Mesenchymal stem cell (in vitro differentiated cells and primary cell): ENCODE data around the gene OR6C2.
"Not testable (repeated sequence)": the region's sequence is repeated elsewhere in the genome, so short reads cannot be mapped to it uniquely, and the experiment has no call there.

Source experiments
- DNase-seq: peaks from one replicate; pipeline ENCODE4 v3.0.0-alpha.2; 2013
- H2AFZ ChIP-seq: one replicate; pipeline ENCODE4 v1.6.1; 2013; ENCODE audit warnings: low read depth, mild to moderate bottlenecking, control low read depth, inconsistent platforms, low read length, moderate library complexity
- H2AK5ac ChIP-seq: 2 replicates; pipeline ENCODE4 v1.6.1; 2013; ENCODE audit warnings: low read length, moderate library complexity, mild to moderate bottlenecking, inconsistent platforms; ENCODE audit not compliant: severe bottlenecking
- H2BK120ac ChIP-seq: one replicate; pipeline ENCODE4 v1.6.1; 2013; ENCODE audit warnings: low read depth, mild to moderate bottlenecking, inconsistent platforms, low read length, moderate library complexity
- H2BK12ac ChIP-seq, 2 experiments: one replicate each; pipeline ENCODE4 v1.6.1; 2013; ENCODE audit warnings: inconsistent platforms in 2 of 2, low read length in 2 of 2, mild to moderate bottlenecking in 2 of 2, moderate library complexity in 2 of 2, control low read depth in 1 of 2
- H2BK15ac ChIP-seq: one replicate; pipeline ENCODE4 v1.6.1; 2013; ENCODE audit warnings: mild to moderate bottlenecking, low read depth, inconsistent platforms; ENCODE audit not compliant: poor library complexity, severe bottlenecking
- H2BK5ac ChIP-seq: 2 replicates; pipeline ENCODE4 v1.6.1; 2013; ENCODE audit warnings: low read depth, mild to moderate bottlenecking, low read length, control low read depth, inconsistent platforms; ENCODE audit not compliant: poor library complexity, severe bottlenecking
- H3K14ac ChIP-seq, 2 experiments: one replicate each; pipeline ENCODE4 v1.6.1; 2013; ENCODE audit warnings: inconsistent platforms in 2 of 2, low read length in 2 of 2, control low read depth in 1 of 2, mild to moderate bottlenecking in 1 of 2, moderate library complexity in 1 of 2
- H3K18ac ChIP-seq, 2 experiments: one replicate each; pipeline ENCODE4 v1.6.1; 2013; ENCODE audit warnings: inconsistent platforms in 2 of 2, low read length in 2 of 2, control low read depth in 1 of 2, low read depth in 1 of 2, mild to moderate bottlenecking in 1 of 2
- H3K23ac ChIP-seq, 2 experiments: one replicate each; pipeline ENCODE4 v1.6.1; 2013; ENCODE audit warnings: inconsistent platforms in 2 of 2, low read length in 2 of 2, mild to moderate bottlenecking in 2 of 2, moderate library complexity in 2 of 2, control low read depth in 1 of 2
- H3K27ac ChIP-seq: 2 replicates; pipeline ENCODE4 v1.5.1; 2013; ENCODE audit warnings: mild to moderate bottlenecking, moderate library complexity, low read length, control low read depth, inconsistent platforms; ENCODE audit not compliant: poor library complexity, severe bottlenecking
- H3K27me3 ChIP-seq, 2 experiments: 2 replicates each; pipeline versions ENCODE4 v1.6.1 to v1.7.0; 2013; ENCODE audit warnings: low read length in 2 of 2, mild to moderate bottlenecking in 2 of 2, moderate library complexity in 2 of 2, control low read depth in 1 of 2, inconsistent platforms in 1 of 2; ENCODE audit not compliant: control insufficient read depth in 1 of 2, insufficient read depth in 1 of 2
- H3K36me3 ChIP-seq, 2 experiments: 2 replicates each; pipeline versions ENCODE4 v1.6.1 to v1.7.0; 2013; ENCODE audit warnings: low read length in 2 of 2, control low read depth in 1 of 2, inconsistent platforms in 1 of 2, low read depth in 1 of 2, mild to moderate bottlenecking in 1 of 2; ENCODE audit not compliant: insufficient read depth in 2 of 2, control insufficient read depth in 1 of 2
- H3K4ac ChIP-seq, 2 experiments: one replicate each; pipeline ENCODE4 v1.6.1; 2013; ENCODE audit warnings: inconsistent platforms in 2 of 2, low read length in 2 of 2, mild to moderate bottlenecking in 2 of 2, moderate library complexity in 2 of 2, control low read depth in 1 of 2, low read depth in 1 of 2
- H3K4me1 ChIP-seq: 2 replicates; pipeline ENCODE4 v1.6.1; 2013; ENCODE audit warnings: low read depth, low read length, control low read depth; ENCODE audit not compliant: control insufficient read depth, insufficient read depth
- H3K4me2 ChIP-seq: 2 replicates; pipeline ENCODE4 v1.6.1; 2013; ENCODE audit warnings: low read length, mild to moderate bottlenecking, inconsistent platforms; ENCODE audit not compliant: poor library complexity, severe bottlenecking
- H3K4me3 ChIP-seq, 2 experiments: 2 replicates each; pipeline versions ENCODE4 v1.5.1 to v1.7.0; 2013; ENCODE audit warnings: low read length in 2 of 2, mild to moderate bottlenecking in 2 of 2, control low read depth in 1 of 2, low read depth in 1 of 2; ENCODE audit not compliant: insufficient read depth in 1 of 2
- H3K79me1 ChIP-seq: replicated peaks from 2 replicates; pipeline ENCODE4 v1.6.1; 2013; ENCODE audit warnings: mild to moderate bottlenecking, control low read depth, low read length, inconsistent platforms; ENCODE audit not compliant: poor library complexity, severe bottlenecking
- H3K9ac ChIP-seq: 2 replicates; pipeline ENCODE4 v1.7.0; 2013; ENCODE audit warnings: mild to moderate bottlenecking, low read length, moderate library complexity
- H3K9me3 ChIP-seq: 2 replicates; pipeline ENCODE4 v1.7.0; 2013; ENCODE audit warnings: mild to moderate bottlenecking, low read length; ENCODE audit not compliant: control insufficient read depth
- H4K8ac ChIP-seq: one replicate; pipeline ENCODE4 v1.6.1; 2013; ENCODE audit warnings: inconsistent platforms, mild to moderate bottlenecking, low read length, moderate library complexity
- H4K91ac ChIP-seq: one replicate; pipeline ENCODE4 v1.6.1; 2013; ENCODE audit warnings: mild to moderate bottlenecking, low read length, inconsistent platforms
- WGBS: methylation state at CpG from one replicate; pipeline ENCODE4 v1.1.7; 2013; ENCODE audit warnings: mixed read lengths; 5-methylcytosine and 5-hydroxymethylcytosine counted together

OR6C2 gene

GRCh38 chr12:55448825-55449224 is 4.9 kb downstream of the OR6C2 start:
- H3K9ac ChIP-seq, result no peak overlapping the region

GRCh38 chr12:55464926-55465325 is 21.1 kb downstream of the OR6C2 start:
- H2BK120ac ChIP-seq, H3K14ac ChIP-seq, H2AFZ ChIP-seq, H3K4me1 ChIP-seq, H3K4ac ChIP-seq, H3K23ac ChIP-seq, H3K79me1 ChIP-seq, H4K8ac ChIP-seq, H3K9ac ChIP-seq, H3K27ac ChIP-seq, DNase-seq, H3K27me3 ChIP-seq, H2AK5ac ChIP-seq, H3K36me3 ChIP-seq, H2BK12ac ChIP-seq, H3K18ac ChIP-seq, H2BK15ac ChIP-seq, H3K4me2 ChIP-seq, H2BK5ac ChIP-seq, H3K4me3 ChIP-seq, H4K91ac ChIP-seq, H3K9me3 ChIP-seq: not testable (repeated sequence)
- 86% methylated on average over 1 of the region's 1 CpG for WGBS

More at GRCh38 chr12:55448825-55449224, 4.9 kb downstream of the OR6C2 start:
- no peak overlapping the region for H2AK5ac ChIP-seq
- no peak overlapping the region for H2BK15ac ChIP-seq
- no peak overlapping the region for H2BK5ac ChIP-seq
- no peaks in the 10 kb centered on the region for H3K27me3 ChIP-seq
- no peak overlapping the region for H3K27ac ChIP-seq
- H2BK120ac ChIP-seq, result no peak overlapping the region
- H3K36me3 ChIP-seq, result no peaks in the 10 kb centered on the region
- H4K8ac ChIP-seq, result no peak overlapping the region
- no peak overlapping the region for H4K91ac ChIP-seq
- H3K4me1 ChIP-seq, result no peaks in the 10 kb centered on the region
- H3K4me3 ChIP-seq, result no peak overlapping the region
- no peak overlapping the region for H3K23ac ChIP-seq
- no peak overlapping the region for H3K4ac ChIP-seq
- no peaks in the 10 kb centered on the region for H3K79me1 ChIP-seq
- no peaks in the 10 kb centered on the region for H3K9me3 ChIP-seq
- H3K4me2 ChIP-seq, result no peak overlapping the region
- no peak overlapping the region for H3K14ac ChIP-seq
- H2AFZ ChIP-seq, result no peak overlapping the region
- no peak overlapping the region for H2BK12ac ChIP-seq
- DNase-seq, result no peak
- H3K18ac ChIP-seq, result no peak overlapping the region

GRCh38 chr12:55467836-55468235 is 24.0 kb downstream of the OR6C2 start:
- Histone ChIP-seq H2AFZ (no peak overlapping the region), H3K9ac (no peak overlapping the region), H3K79me1 (no peaks in the 10 kb centered on the region), H3K18ac (no peak overlapping the region), H3K27me3 (no peaks in the 10 kb centered on the region), H4K91ac (no peak overlapping the region), H2BK15ac (no peak overlapping the region), H3K9me3 (no peaks in the 10 kb centered on the region), H3K4me1 (no peaks in the 10 kb centered on the region), H2BK120ac (no peak overlapping the region), H3K23ac (no peak overlapping the region), H2BK12ac (no peak overlapping the region), H3K27ac (no peak overlapping the region), H4K8ac (no peak overlapping the region), H2AK5ac (no peak overlapping the region), H3K4me2 (no peak overlapping the region), H3K4ac (no peak overlapping the region), H3K14ac (no peak overlapping the region), H3K36me3 (no peaks in the 10 kb centered on the region), H2BK5ac (no peak overlapping the region), H3K4me3 (no peak overlapping the region)
- no CpG with 5 or more reads among the region's 2 CpGs for WGBS
- DNase-seq, result no peak

GRCh38 chr12:55469291-55469690 is 25.4 kb downstream of the OR6C2 start:
- H2BK15ac ChIP-seq, result no peak overlapping the region
- DNase-seq, result no peak
- no peaks in the 10 kb centered on the region for H3K9me3 ChIP-seq
- H3K27ac ChIP-seq, result no peak overlapping the region
- no peak overlapping the region for H2AFZ ChIP-seq
- H3K23ac ChIP-seq, result no peak overlapping the region
- no peak overlapping the region for H3K14ac ChIP-seq
- no peak overlapping the region for H3K4me2 ChIP-seq
- H3K4me1 ChIP-seq, result no peaks in the 10 kb centered on the region
- H3K4ac ChIP-seq, result no peak overlapping the region
- WGBS, result no CpG with 5 or more reads among the region's 2 CpGs
- no peak overlapping the region for H2BK12ac ChIP-seq
- no peaks in the 10 kb centered on the region for H3K79me1 ChIP-seq
- H3K36me3 ChIP-seq, result no peaks in the 10 kb centered on the region
- H2AK5ac ChIP-seq, result no peak overlapping the region
- H3K18ac ChIP-seq, result no peak overlapping the region
- H3K9ac ChIP-seq, result no peak overlapping the region
- no peak overlapping the region for H4K8ac ChIP-seq
- no peak overlapping the region for H3K4me3 ChIP-seq
- no peak overlapping the region for H4K91ac ChIP-seq
- no peak overlapping the region for H2BK5ac ChIP-seq
- no peaks in the 10 kb centered on the region for H3K27me3 ChIP-seq
- no peak overlapping the region for H2BK120ac ChIP-seq
